ENCODE measurements around the gene FCGR2B.
"Not testable (repeated sequence)": the region's sequence is repeated elsewhere in the genome, so short reads cannot be mapped to it uniquely, and the experiment has no call there.

Gene FCGR2B

DNA sequence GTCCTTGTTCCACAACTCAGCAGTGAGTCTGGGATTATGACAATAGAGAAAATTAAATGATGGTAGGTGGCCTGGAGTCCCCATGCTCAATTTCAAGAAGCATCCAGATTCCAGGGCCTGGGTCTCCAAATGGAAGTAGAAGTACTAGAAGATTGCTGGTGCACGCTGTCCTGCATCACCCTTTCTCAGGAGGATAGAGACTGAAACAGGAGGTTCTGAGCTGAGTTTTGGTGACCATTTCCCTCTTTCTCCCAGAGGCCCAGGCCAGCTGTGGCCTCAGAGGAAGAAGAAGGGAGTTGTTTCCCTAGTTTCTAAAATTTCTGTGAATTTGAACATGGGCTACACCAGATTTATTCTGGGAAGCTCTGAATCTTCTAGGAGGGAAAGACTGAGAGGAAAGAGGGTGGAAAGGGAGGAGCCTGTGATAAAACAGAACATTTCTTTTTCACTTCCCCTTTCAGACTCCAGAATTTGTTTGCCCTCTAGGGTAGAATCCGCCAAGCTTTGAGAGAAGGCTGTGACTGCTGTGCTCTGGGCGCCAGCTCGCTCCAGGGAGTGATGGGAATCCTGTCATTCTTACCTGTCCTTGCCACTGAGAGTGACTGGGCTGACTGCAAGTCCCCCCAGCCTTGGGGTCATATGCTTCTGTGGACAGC, at the start of gene FCGR2B:
FCGR2B (plus strand) TSS at position 460 of the 656 bp plus-strand sequence; CDS start at position 559, 99 bp downstream.
- not testable (repeated sequence) for DNase-seq

DNA sequence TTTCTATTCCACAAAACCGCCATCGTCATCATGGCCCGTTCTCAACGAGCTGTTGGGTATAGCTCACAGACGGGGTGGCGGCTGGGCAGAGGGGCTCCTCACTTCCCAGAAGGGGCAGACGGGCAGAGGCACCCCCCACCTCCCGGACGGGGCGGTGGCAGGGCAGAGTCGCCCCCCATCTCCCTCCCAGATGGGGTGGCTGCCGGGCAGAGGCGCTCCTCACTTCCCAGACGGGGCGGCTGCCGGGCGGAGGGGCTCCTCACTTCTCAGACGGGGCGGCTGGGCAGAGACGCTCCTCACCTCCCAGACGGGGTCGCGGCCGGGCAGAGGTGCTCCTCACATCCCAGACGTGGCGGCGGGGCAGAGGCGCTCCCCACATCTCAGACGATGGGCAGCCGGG, 46.5 kb upstream of the FCGR2B start:
- DNase-seq = not testable (repeated sequence)

DNA sequence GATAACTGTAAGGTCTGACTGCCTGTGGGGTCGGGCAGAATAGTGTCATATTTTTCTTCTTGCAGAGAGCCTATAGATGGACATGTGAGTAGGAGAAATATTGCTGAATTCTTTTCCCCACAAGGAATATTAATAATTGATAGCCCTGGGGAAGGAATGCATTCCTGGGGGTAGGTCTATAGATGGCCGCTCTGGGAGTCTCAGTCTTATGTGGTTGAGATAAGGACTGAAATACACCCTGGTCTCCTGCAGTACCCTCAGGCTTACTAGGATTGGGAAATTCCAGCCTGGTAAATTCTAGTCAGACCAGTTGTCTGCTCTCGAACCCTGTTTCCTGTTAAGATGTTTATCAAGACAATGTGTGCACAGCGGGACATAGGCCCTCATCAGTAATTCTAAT, 44.4 kb upstream of the FCGR2B start:
- DNase-seq = peak in 1 of 2 experiments; percentile 26

DNA sequence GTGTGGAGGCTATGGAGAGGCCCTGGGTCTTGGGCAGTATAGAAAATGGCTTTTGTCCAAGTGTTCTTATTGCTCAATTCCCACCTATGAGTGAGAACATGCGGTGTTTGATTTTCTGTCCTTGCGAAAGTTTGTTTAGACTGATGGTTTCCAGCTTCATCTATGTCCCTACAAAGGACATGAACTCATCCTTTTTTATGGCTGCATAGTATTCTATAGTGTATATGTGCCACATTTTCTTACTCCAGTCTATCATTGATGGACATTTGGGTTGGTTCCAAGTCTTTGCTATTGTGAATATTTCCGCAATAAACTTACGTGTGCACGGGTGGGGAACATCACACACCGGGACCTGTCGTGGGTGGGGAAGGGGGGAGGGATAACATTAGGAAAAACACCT, 42.5 kb upstream of the FCGR2B start:
- not testable (repeated sequence) for DNase-seq

DNA sequence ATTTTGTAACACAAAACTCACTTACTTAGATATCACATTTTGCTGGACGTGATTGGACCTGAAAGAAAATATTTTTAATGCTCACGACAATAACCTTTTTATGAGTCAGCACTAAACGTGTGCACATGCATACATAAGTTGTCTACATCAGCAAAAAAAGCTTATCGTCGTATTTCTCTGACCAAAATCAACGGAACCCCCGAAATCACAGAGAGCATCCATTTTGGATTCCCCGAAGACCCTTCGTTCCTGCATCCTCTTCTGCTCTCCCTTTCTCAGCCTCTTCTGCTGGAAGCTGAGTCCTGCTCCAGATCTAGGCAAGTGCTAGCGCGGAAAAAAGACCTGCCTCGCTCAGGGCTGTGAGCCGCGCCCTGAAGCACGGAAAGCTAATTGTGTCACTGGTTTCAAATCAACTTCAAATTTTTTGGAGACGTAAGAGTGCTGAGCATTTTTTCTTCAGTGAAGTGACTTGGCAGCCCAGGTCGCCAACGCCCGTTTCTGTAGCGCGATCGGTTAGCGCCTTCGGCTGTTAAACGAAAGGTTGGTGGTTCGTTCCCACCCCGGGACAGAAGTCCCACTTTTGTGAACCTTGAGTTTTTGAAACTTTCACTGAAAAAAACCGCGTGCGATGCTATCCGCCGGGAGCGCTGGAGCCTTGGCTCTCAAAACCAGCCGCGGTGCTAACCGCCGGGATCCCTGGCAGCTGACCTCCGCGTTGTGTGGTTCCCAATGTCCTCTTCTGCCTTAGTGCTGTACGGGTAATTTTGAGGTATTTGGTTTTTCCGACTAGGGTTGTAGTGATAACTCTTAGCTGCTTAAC, 41.6 kb upstream of the FCGR2B start:
- peak; percentile 89 to 94 for DNase-seq
- TF ChIP-seq POLR2A (IDR thresholded peaks at IDR 0.05; ENCODE audit: low read length) = peak; percentile 31

DNA sequence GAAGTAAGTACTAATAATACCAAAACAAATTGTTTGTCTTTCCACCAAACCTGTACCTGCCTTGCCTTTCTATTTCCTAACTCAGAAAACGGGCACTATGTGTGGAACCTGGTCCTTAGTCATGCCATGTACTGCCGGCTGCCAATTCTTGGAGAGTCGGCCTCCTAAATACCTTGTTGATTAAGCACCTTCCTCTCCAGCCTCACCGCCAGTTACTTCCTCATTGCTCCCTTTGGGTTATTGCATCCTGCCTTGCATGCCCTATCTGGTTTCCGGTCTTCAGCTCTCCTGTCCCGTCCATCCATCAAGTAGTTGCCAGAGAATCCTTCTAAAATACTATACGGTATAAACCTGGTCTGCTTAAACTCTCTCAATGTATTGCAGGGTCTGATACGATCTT, 40.9 kb upstream of the FCGR2B start:
- peak; percentile 68 to 79 for DNase-seq

DNA sequence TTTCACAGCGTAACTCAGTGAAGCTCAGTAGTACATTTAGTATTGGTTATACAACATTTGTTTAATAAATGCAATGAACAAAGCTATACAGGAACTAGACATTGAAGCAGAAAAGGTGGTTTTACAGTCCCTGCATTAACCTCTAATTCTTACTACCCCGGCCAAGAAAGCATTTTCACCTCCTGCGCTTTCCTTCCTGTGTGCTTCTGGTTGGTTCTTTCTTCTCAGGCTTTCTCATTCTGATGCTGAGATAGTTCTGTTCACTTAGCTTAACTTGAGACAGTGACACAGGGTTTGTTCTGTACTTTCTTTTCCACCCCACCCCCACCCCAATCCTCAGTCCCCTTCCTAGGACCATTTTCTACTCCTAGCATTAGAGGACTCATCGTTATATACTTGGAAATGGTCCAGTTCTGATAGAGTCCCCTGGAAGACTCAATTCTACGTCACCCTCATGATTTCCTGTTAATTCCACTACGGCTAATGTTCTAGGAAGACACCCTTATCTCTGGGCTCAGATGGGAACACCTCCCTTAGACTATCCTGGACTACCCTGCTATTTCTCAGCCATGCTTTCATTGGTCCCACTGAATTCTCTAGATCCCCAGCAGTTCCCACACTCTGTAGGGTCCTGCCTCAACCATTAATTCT, 39.4 kb upstream of the FCGR2B start:
- peak; percentile 85 to 87 for DNase-seq
- TF ChIP-seq POLR2A (IDR thresholded peaks at IDR 0.05; ENCODE audit: low read length) = peak; percentile 62

DNA sequence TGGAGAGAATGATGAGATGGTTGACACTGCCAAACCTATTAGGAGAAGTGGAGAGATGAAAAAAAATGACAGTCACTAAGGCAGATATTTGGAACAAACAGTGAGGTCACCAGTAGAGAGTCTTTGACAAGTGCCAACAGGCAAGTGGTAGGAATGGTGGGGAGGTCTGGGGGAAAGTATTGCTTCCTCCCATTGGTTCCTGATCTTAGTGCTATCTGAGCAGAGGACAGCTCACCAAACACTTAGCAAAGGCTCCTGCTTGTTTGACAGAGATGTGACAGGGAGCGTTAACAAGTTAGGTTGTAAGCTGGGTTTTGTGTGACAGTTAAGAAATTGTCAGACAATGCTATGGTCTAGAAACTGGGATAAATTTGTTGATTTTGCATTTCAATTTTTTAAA, 38.3 kb upstream of the FCGR2B start:
- peak; percentile 78 to 82 for DNase-seq
- TF ChIP-seq POLR2A (IDR thresholded peaks at IDR 0.05; ENCODE audit: low read length) = peak; percentile 57

DNA sequence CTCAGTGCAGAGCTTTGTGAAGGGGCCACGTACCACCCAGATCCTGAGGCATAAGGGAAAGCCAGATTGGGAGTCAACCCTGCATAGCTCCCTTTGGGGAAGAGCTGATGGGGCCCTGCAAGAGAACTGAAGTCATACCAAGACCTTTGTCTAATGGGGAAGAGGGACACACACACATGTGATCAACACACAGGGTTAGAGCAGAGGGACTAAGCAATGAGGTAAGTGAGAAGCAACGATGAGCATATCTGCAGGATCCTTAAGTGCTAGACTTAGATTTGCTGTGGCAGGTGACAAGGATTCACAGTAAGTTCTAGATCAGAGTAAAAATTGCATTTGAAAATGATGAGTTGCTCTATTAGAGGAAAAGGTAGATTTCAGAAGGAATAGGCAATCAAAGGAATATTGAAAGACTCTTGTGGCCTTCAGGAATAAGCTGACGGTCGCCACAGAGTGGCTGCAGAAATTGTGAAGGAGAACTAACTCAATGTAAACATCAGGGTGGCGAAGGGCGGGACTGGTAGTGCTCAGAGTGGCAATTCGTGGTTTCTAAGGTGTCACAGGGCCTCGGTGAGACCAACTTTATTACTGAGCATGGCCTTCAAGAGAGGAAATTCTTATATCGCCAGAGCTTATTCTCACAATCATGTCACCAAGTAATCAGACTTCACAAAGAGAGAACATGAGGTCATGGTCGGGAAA, 36.3 kb upstream of the FCGR2B start:
- DNase-seq = not testable (repeated sequence)

DNA sequence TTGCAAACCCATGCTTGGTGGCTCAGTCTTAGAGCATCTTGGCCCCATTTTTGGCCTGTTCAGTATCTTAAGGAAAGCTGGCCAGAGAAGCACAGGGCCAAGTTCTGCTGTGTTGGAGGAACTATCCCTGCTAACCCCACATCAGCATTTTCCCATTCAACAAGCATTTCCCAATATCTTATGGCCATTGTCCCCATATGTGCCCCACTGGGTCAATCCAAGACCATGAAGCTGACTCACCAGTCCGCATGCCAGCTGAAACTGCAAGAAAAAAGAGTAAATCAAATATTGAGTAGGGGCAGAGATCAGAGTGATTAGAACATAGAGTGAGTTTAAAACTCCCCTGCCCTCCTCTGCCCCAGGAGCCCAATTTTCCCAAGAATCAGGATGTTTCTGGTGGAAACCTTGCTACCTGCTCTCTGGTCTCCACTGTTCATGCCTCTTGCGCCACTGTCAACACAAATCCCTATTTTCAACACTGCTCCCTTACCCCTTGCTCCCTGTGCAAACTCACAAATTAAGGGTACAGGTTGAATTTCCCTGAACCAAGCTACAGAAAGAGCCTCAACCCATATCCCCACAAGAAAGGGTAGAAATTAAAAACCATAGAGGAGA, 32.7 kb upstream of the FCGR2B start:
- DNase-seq = not testable (repeated sequence)

DNA sequence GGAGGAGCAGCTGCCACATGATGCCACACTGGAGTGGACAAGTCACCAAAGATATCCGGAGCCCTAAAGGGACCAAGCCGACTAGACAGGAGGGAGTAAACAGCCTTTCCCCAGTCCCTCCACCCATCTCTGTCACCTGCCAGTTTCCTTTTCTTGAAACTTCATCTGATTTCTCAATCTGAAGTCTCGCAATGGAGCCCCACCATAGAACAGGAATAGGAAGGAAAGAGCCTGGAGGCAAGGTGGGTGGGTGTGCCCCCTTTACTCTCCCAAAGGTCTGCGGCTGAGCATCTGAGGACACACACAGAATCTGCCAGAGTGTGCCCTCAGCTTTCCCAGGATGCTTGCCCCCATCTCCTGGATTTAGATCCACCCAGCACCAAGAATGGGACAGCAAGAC, 31.9 kb upstream of the FCGR2B start, which contains the start of gene FCGR3B:
FCGR3B (minus strand) TSS at position 101 of the 400 bp plus-strand sequence; CDS start at position 19, 82 bp downstream.
- no peak for TF ChIP-seq POLR2A (IDR thresholded peaks at IDR 0.05; ENCODE audit: low read length)
- no peak for TF ChIP-seq GATA1 (IDR thresholded peaks at IDR 0.05; ENCODE audit: low read depth, low read length)
- no peak for DNase-seq

DNA sequence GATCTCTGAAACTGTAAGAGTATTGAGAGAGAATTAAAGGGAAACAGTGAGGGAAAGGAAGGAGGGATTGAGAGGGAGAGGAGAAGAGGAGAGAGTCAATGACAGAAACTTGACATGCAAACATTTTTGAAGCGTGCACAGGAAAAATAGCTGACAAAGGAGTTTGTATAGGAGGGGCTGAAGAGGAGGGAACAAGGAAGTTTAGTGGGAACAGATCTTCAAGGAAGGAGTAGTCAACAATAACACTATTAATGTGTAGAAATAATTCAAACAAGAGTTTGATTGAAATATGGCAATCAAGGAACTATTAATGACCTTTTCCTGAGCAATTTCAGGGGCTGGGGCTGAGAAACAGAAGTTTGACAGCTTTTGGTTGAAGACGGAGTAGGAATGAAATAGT, 27.9 kb upstream of the FCGR2B start:
- not testable (repeated sequence) for DNase-seq

DNA sequence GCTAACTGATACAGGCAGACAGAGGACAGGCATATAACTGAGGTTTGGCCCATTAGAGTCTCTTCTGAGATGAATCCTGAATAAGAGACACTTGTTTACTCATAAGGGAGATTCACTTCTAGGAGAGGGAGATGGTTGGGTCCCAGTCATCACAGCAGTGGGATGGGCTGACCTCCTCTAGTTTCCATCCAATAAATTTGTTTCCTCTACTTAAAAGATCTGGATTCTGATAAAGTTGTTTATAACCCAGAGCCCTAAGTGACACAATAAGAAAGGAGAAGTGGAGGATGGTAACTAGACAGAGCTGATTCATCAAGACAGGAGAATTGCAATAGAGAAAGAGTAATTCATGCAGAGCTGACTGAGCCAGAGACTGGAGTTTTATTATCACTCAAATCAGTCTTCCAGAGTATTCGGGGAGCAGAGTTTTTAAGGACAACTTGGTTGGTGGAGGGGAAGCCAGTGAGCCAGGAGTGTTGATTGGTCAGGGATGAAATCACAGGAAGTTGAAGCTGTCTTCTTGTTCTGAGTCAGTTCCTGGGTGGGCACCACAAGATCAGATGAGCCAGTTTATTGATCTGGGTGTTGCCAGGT, 26.7 kb upstream of the FCGR2B start:
- peak in 1 of 2 experiments; percentile 28 for DNase-seq

DNA sequence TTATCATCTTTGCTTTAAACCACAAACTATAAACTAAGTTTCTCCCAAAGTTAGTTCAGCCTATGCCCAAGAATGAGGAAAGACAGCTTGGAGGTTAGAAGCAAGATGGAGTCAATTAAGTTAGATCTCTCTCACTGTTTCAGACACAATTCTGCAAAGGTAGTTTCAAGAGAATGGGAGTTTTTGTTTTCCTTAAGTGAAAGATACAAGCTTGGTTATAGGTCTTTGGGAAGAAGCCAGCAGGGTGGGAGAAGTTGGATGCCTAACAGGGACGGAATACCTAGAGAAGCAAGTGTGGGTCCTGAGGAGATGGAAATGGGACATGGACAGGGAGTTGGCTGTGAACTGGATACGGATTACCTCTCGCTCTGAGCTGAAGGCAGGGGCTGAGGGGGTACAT, 26.0 kb upstream of the FCGR2B start:
- DNase-seq = not testable (repeated sequence)

DNA sequence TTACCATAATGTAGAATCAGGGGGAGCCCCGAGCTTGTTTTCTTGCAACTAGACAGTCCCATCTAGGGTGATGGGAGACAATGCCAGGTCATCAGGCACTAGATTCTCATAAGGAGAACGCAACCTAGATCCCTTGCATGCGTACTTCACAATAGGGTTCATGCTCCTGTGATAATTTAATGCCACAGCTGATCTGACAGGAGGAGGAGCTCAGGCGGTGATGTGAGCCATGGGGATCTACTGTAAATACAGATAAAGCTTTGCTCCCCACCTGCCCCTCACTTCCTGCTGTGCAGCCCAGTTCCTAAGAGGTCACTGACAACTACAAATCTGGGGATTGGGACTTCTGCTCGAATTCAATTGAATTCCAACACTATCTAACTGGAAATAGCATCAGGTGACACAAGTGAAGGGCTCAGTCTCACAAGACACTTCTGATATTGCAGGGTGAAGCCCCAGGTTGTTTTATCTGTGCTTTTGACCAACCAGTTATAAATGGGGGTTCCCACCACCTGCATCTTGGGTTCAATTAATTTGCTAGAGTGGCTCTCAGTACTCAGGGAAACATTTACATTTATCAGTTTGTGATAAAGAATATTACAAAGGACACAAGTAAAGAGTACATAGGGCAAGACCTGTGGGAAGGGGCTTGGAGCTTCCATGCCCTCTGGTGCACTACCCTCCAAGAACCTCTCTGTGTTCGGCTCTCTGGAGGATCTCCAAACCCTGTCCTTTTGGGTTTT, 24.5 kb upstream of the FCGR2B start:
- DNase-seq = peak in 1 of 2 experiments; percentile 37

DNA sequence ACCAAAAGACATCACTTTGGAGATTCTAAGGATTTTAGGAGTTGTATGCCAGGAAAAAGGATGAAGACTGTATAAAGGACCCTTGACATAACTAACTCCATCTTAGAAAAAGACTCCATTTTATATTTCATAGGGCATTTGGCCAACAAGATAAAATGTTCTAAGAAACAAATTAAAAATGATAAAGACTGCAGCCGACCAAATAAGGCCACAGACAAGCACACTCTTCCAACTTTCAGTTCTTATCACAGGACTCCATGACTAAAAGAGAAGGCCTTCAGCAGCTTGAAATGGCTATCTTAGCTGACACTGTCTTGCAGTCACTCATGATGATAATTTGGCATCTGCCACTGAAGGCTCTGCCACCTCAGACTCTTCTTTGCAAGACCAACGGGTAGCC, 23.7 kb upstream of the FCGR2B start:
- DNase-seq = peak; percentile 71 to 91

DNA sequence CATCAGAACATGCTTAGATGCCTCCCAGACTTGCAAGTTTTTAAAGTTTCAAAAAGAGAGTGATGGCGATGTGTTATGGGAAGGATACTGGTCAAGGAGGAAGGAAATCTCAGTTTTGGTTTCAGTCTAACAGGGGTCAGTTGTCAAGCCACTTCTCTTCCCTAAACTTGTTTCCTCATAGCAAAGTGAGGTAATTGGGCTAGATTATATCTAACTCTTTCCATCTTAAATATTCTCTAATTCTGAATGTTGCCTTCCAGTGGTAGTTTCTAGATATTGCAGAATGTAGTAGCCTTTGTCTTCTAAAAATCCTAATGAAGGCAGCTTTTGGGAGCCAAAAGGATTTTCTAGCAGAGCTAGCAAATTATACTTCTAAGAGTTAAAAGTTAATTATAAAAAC, 20.2 kb upstream of the FCGR2B start:
- peak; percentile 61 to 69 for DNase-seq

DNA sequence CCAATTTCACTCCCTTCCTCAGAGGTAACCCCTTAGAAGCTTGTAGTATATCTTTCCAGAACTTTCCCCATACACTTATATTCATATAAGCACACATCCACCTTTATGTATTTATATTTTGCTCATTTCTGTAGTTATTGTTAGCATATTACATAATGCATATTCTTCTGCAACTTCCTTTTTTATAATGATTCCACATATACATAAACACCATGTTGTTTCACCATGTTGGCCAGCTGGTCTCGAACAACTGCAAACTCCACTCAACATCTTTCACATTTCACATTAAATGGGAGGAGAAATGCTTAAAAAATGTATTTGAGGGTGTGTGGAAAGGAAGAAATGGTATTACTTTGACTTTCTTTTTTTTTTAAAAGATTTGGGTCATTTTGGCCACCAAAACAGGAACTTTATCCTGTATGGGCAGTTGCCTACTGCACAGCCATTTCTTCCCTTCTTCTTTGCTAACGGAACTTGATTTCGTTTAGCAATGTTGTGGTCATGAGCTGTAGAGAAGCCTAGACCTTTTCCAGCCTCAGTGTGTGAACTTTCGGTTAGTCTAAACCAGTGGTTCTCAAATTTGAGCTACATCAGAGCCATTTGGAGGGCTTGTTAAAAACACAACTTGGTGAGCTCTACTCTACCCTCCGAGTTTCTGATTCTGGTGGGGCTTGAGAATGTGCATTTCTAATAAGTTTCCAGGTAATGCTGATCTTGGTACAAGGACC, 19.3 kb upstream of the FCGR2B start:
- not testable (repeated sequence) for DNase-seq

DNA sequence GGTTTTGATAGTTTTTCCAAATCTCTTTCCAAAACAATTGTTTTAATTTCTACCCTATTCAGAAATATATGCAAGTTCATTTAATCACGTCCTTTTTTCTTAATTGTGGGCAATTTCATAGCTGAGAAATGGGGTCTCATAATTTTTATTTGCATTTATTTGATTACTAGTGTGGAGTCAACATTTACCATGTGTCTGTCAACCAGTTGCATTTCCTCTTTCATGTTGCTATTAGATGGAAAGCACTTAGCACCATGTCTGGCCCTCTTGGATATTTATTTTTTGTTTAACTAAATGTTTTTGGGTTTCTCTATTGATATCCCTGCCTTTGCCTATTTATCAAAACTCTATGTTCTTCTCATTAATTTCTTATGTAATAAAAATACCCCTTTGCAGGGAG, 18.1 kb upstream of the FCGR2B start:
- DNase-seq = not testable (repeated sequence)

Data from erythroblast (primary cell).